Thyroid gland (tissue), 4 donors: ENCODE measurements around the gene SLC44A1. TPM values are rescaled to one million over a fixed set of nuclear protein-coding genes. Genes with fewer than 3 reads are reported as not detected.

Source experiments
- DNase-seq, 2 donors: peaks; one replicate each; pipeline ENCODE4 v3.0.0-alpha.2; 2019
- H3K27ac ChIP-seq, 3 donors: fragments of 200-600 bp; sonication (generic); 1 replicate in 2 of 3; 2 replicates in 1 of 3; pipeline ENCODE4 v1.5.1; 2016 to 2019; ENCODE audit warnings: mild to moderate bottlenecking in 1 of 3, moderate library complexity in 1 of 3
- H3K27me3 ChIP-seq: fragments of 200-600 bp; sonication (generic); one replicate; pipeline ENCODE4 v1.5.1; 2019
- H3K36me3 ChIP-seq, 2 donors: fragments of 200-600 bp; sonication (generic); one replicate each; pipeline ENCODE4 v1.5.1; 2016 to 2019
- H3K4me1 ChIP-seq, 2 donors: fragments of 200-600 bp; sonication (generic); one replicate each; pipeline ENCODE4 v1.5.1; 2017 to 2019
- H3K4me3 ChIP-seq, 3 donors: fragments of 200-600 bp; sonication (generic); replicated peaks in 1 of 3; 1 replicate in 2 of 3; 2 replicates in 1 of 3; pipeline ENCODE4 v1.5.1; 2016; ENCODE audit warnings: mild to moderate bottlenecking in 1 of 3
- H3K9me3 ChIP-seq: fragments of 200-600 bp; sonication (generic); one replicate; pipeline ENCODE4 v1.5.1; 2017
- CTCF ChIP-seq, 6 experiments: fragments of 200-600 bp in 3 of 6; fragments of 450-650 bp in 3 of 6; sonication (generic) in 3 of 6; IDR thresholded peaks; one replicate each; pipeline ENCODE4 v1.5.1; 2016 to 2019; ENCODE audit warnings: antibody characterized with exemption in 6 of 6, mild to moderate bottlenecking in 2 of 6, inconsistent platforms in 1 of 6, moderate library complexity in 1 of 6
- POLR2A ChIP-seq, 2 donors: fragments of 450-650 bp; IDR thresholded peaks; one replicate each; pipeline ENCODE4 v1.6.1; 2017; ENCODE audit warnings: antibody characterized with exemption in 2 of 2, mild to moderate bottlenecking in 2 of 2, moderate library complexity in 1 of 2
- WGBS, 2 donors: methylation state at CpG; one replicate each; pipeline ENCODE4 v1.1.5; 2017; 5-methylcytosine and 5-hydroxymethylcytosine counted together
- intact Hi-C: fragments of 100-400 bp; cut with DNase I; formaldehyde crosslinking; loops from one replicate; pipeline ENCODE4 v1.15.1; 2023
- total RNA-seq, 4 donors: library from RNA; depleted of rRNA; stranded (reverse); fragments of >200 nt; gene quantifications; one replicate each; pipeline ENCODE4 v1.2.3, GENCODE V29; 2016

The SLC44A1 gene
- total RNA-seq, 4 donors from 2014 or later, result 102 to 144 (median 132) TPM

GRCh38 chr9:105245029-105245890 lies 809 bp downstream of the SLC44A1 start:
- DNase-seq, result peak; percentile 89 to 90
- intact Hi-C loops, result loop anchor here (10.0 kb wide), 1 partner anchor 170 kb away; no protein-coding TSS in a partner anchor
- no peaks in the 10 kb centered on the region for H3K9me3 ChIP-seq
- peaks cover 34 to 41% of the 10 kb centered on the region in 2 donors for H3K4me1 ChIP-seq
- WGBS, 2 donors, result 1% methylated on average over 28 to 39 of the region's 57 CpGs
- no peaks in the 10 kb centered on the region for H3K27me3 ChIP-seq
- peak overlapping the region; percentile 37 to 64 (median 62) for H3K4me3 ChIP-seq
- H3K27ac ChIP-seq, result peak overlapping the region; percentile 88 to 96 (median 89)
- H3K36me3 ChIP-seq, result no peaks in the 10 kb centered on the region
- TF ChIP-seq POLR2A (IDR thresholded peaks at IDR 0.05) (peak in 1 of 2 donors; percentile 55), CTCF (IDR thresholded peaks at IDR 0.05) (peak in 4 of 6 experiments; percentile 49 to 62 (median 56))

GRCh38 chr9:105245891-105246161 lies 1.4 kb downstream of the SLC44A1 start:
- H3K9me3 ChIP-seq, result no peaks in the 10 kb centered on the region
- peaks cover 38 to 46% of the 10 kb centered on the region in 2 donors for H3K4me1 ChIP-seq
- WGBS, 2 donors, result 9 to 10% methylated on average over 4 of the region's 4 CpGs

GRCh38 chr9:105246656-105247173 lies 2.3 kb downstream of the SLC44A1 start:
- DNase-seq, result peak; percentile 31 to 38
- peaks cover 37 to 39% of the 10 kb centered on the region in 2 donors for H3K4me1 ChIP-seq
- peak overlapping the region; percentile 88 to 96 (median 89) for H3K27ac ChIP-seq
- peak in 1 of 2 donors; percentile 37 for TF ChIP-seq POLR2A (IDR thresholded peaks at IDR 0.05)
- no peak for TF ChIP-seq CTCF (IDR thresholded peaks at IDR 0.05)
- H3K9me3 ChIP-seq, result no peaks in the 10 kb centered on the region
- WGBS, 2 donors, result 17 to 25% methylated on average over 5 of the region's 5 CpGs
- no peaks in the 10 kb centered on the region for H3K27me3 ChIP-seq
- intact Hi-C loops, result loop anchor here (10.0 kb wide), 1 partner anchor 168 kb away; no protein-coding TSS in a partner anchor
- peak overlapping the region in 2 of 3 donors; percentile 18 to 64 for H3K4me3 ChIP-seq
- no peaks in the 10 kb centered on the region for H3K36me3 ChIP-seq

More at GRCh38 chr9:105245891-105246161, 1.4 kb downstream of the SLC44A1 start:
- peak overlapping the region; percentile 88 to 96 (median 89) for H3K27ac ChIP-seq
- no peaks in the 10 kb centered on the region for H3K36me3 ChIP-seq
- intact Hi-C loops, result loop anchor here (10.0 kb wide), 1 partner anchor 169 kb away; no protein-coding TSS in a partner anchor
- peak overlapping the region in 2 of 3 donors; percentile 62 to 64 for H3K4me3 ChIP-seq
- DNase-seq, result no peak
- TF ChIP-seq CTCF (IDR thresholded peaks at IDR 0.05) (no peak), POLR2A (IDR thresholded peaks at IDR 0.05) (no peak)
- H3K27me3 ChIP-seq, result no peaks in the 10 kb centered on the region

- intact Hi-C loops, result loop anchor here (10.0 kb wide), 1 partner anchor 166 kb away; no protein-coding TSS in a partner anchor
- 84 to 94% methylated on average over 3 of the region's 3 CpGs for WGBS, 2 donors
Measured at GRCh38 chr9:105248691-105249090, 4.2 kb downstream of the SLC44A1 start.

More at GRCh38 chr9:105248691-105249090, 4.2 kb downstream of the SLC44A1 start:
- Histone ChIP-seq H3K4me1 (peaks cover 28 to 33% of the 10 kb centered on the region in 2 donors), H3K4me3 (no peak overlapping the region), H3K27ac (peak overlapping the region in 1 of 3 donors; percentile 53), H3K27me3 (no peaks in the 10 kb centered on the region), H3K9me3 (no peaks in the 10 kb centered on the region), H3K36me3 (no peaks in the 10 kb centered on the region)
- no peak for DNase-seq
- TF ChIP-seq POLR2A (IDR thresholded peaks at IDR 0.05), result no peak
- TF ChIP-seq CTCF (IDR thresholded peaks at IDR 0.05), result no peak
